SW 1271 (cell line): Measurements from ENCODE around the gene PPEF2.

ENCODE experiments used
- DNase-seq, 2 experiments: peaks; one replicate each; lab custom pipeline; 2025; lab: John Stamatoyannopoulos, UW

Gene PPEF2

GRCh38 chr4:75831856-75832405, 70.3 kb downstream of the PPEF2 start:
- no peak for DNase-seq

DNA sequence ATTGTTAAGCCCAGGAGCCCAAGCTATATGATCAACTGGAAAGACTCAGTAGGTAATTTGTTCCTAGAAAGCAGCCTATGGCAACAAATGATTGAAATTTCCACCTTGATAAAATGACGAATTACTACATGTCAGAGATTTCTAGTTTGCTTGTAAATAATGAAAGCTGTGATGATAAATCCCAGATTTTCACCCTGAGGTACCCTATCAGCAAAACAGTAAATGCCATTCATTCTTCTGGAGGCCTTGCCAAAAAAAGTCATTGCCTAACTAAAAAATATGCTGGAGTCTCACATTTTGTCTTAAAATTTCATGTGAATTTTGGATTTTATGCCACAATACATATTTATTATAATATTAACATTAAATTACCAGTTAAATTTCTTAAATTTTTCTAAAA, 71.3 kb downstream of the PPEF2 start:
- no peak for DNase-seq

DNA sequence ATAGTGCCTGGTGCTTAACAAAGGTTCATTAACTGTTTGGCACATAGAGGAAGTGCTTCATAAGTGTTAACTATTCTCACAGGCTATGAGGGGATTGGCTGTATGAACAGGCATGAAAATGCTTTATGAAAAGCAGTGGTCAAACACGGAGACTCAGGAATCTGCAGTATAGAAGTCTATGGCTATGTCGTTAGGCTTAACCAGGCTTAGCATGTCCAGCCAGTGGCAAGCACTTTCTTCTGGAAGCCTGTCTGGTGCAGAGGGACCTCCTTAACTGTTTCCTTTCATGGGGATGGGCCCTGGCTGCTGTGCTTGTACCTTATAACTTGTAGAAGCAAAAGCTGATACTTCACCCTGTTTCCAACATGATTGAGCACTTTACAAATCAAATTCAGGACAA, 78.4 kb downstream of the PPEF2 start:
- DNase-seq, result no peak

DNA sequence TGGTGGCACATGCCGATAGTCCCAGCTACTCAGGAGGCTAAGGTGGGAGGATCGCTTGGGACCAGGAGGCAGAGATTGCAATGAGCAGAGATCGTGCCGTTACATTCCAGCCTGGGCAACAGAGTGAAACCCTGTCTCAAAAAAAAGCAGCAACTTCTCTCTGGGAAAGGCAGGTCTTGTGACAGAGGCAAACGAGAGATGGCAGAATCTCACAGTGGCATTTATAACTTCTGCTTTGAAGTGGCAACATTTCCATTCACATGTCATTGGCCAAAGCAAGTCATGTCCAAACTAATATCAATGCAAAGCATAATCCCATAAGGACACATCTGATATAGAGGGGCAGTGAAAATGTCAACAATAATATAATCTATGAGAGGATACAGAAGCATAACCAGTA, 79.8 kb downstream of the PPEF2 start:
- no peak for DNase-seq

GRCh38 chr4:75821966-75822365, 80.3 kb downstream of the PPEF2 start:
- no peak for DNase-seq

DNA sequence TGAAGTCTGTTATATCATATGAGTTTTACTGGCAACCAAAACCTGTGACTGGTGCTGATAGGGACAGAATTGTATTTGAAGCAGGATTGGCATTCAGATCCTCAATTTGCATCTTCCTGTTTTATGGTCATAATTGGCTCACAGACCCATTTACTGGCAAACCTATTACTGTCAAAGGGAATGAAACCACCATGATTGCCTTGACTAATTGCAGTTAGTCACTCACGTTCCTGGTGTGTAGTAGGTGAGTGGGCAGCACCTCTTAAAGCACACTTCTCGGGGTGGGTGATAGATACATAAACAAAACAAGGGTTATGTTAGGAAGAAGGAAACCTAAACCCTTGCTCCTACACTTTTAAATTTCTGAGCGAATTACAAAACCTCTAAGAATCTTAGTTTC, 81.0 kb downstream of the PPEF2 start:
- DNase-seq, result no peak

- no peak for DNase-seq
These were observed 81.6 kb downstream of the PPEF2 start for GRCh38 chr4:75820676-75821075.

- DNase-seq, result no peak
These were observed 82.1 kb downstream of the PPEF2 start for GRCh38 chr4:75820197-75820596.

DNA sequence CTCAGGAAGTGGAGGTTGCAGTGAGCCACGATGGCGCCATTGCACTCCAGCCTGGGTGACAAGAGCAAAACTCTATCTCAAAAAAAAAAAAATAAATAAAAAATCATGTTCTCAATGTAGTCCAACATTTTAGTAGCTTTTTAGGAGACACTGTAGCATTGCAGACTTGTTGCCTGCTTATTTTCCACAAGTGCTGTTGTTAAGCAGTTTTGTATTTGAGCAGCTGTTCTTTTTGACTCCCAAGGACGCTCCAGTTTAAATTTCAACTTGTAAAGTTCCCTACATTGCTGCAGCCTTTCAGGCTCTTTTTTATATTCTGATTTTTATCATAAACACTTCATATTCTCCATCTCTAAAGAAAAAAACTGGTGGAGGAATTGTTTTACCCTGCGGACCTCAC, 83.1 kb downstream of the PPEF2 start:
- DNase-seq, result no peak

- no peak for DNase-seq
These were observed 84.4 kb downstream of the PPEF2 start for GRCh38 chr4:75817901-75818300.
